ENCODE data around the gene OIP5. TPM values are rescaled to one million over a fixed set of nuclear protein-coding genes. Genes with fewer than 3 reads are reported as not detected.

OIP5 gene
- total and polyA plus RNA-seq, 8 donors = 1.6 to 12.2 (median 6.4) TPM

DNA sequence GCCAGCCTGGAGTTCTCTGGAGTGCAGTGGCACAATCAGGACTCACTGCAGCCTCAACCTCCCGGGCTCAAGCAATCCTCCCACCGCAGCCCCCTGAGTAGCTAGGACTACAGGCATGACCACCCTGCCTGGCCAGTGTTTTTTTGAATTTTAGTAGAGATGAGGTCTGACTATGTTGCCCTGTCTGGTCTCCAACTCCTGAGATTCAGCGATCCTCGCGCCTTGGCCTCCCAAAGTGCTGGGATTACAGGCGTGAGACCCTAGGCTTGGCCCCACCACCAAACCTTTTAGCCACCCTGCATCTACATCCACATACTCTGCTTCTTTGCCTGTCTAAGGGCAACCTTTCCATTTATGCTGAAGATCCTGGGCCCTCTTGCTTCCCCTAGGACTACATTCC lies 4.7 kb upstream of the OIP5 start:
- intact Hi-C loops (cut with DNase I) = no loop called here
- TF ChIP-seq, protein P1, sequence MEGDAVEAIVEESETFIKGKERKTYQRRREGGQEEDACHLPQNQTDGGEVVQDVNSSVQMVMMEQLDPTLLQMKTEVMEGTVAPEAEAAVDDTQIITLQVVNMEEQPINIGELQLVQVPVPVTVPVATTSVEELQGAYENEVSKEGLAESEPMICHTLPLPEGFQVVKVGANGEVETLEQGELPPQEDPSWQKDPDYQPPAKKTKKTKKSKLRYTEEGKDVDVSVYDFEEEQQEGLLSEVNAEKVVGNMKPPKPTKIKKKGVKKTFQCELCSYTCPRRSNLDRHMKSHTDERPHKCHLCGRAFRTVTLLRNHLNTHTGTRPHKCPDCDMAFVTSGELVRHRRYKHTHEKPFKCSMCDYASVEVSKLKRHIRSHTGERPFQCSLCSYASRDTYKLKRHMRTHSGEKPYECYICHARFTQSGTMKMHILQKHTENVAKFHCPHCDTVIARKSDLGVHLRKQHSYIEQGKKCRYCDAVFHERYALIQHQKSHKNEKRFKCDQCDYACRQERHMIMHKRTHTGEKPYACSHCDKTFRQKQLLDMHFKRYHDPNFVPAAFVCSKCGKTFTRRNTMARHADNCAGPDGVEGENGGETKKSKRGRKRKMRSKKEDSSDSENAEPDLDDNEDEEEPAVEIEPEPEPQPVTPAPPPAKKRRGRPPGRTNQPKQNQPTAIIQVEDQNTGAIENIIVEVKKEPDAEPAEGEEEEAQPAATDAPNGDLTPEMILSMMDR (IDR thresholded peaks at IDR 0.05) = no peak

DNA sequence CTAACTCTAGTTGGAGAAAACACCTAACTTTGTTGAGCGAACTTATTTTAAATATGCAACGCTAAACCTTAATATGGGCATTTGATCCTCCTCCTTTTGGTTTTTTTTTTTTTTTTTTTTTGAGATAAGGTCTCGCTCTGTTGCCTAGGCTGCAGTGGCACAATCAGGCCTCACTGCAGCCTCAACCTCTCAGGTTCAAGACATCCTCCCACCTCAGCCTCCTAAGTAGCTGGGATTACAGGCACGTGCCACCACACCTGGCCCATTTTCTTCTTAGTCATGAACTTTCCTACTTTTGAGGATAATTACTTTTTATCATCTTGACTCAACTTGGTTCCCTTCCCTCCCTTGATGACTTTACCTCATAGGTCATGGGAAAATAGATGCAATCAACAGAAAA lies 4.2 kb upstream of the OIP5 start:
- DNase-seq (no peak), ATAC-seq (no peak)
- TF ChIP-seq, protein P1 (IDR thresholded peaks at IDR 0.05) = no peak
- Histone ChIP-seq H3K27me3 (no peaks in the 10 kb centered on the region), H3K4me1 (peaks cover 0 to 20% of the 10 kb centered on the region in 2 donors), H3K36me3 (no peaks in the 10 kb centered on the region), H3K9me3 (no peaks in the 10 kb centered on the region), H3K27ac (no peak overlapping the region), H3K4me3 (no peak overlapping the region)
- intact Hi-C loops (cut with DNase I) = no loop called here

More for the DNA sequence above, 4.7 kb upstream of the OIP5 start:
- DNase-seq = no peak
- no peak for ATAC-seq
- Histone ChIP-seq H3K27ac (no peak overlapping the region), H3K4me1 (peaks cover 0 to 15% of the 10 kb centered on the region in 2 donors), H3K9me3 (no peaks in the 10 kb centered on the region), H3K4me3 (no peak overlapping the region), H3K27me3 (no peaks in the 10 kb centered on the region), H3K36me3 (no peaks in the 10 kb centered on the region)

DNA sequence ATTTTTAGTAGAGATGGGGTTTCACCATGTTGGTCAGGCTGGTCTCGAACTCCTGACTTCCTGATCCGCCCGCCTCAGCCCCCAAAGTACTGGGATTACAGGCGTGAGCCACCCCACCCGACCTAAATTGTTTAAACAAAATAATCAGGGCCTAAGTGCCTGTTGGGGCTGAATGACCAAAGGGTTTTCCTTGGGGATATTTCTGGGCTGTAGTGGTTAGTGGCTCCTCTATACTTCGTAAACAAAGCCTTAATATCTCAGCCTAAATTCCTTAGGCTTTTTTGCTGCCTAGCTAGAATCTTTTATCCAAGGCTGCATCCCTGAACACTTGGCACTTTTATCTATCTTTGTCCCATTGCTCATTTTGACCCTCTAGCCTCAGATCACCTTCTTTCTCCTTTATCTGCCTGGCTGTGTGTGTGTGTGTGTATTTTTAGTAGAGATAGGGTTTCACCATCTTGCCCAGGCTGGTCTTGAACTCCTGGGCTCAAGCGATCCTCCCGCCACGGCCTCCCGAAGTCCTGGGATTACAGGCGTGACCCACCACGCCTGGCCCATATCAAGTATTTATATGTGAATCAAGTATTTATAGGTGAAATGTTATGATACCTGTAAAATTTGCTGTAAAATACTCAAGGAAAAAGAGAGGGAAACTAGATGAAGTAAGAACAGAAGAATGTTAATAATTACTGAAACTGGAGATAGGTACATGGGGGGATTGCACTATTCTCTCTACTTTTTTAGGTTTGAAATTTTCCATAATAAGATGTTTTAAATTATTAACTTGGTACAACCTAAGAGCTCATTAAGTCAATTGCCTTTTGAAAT lies 2.1 kb upstream of the OIP5 start:
- TF ChIP-seq, protein P1 (IDR thresholded peaks at IDR 0.05) = no peak
- Histone ChIP-seq H3K36me3 (no peaks in the 10 kb centered on the region), H3K27me3 (no peaks in the 10 kb centered on the region), H3K27ac (no peak overlapping the region), H3K9me3 (no peaks in the 10 kb centered on the region), H3K4me3 (peak overlapping the region in 1 of 2 donors; percentile 84), H3K4me1 (peaks cover 0 to 23% of the 10 kb centered on the region in 2 donors)
- ATAC-seq (no peak), DNase-seq (no peak)
- intact Hi-C loops (cut with DNase I) = no loop called here

DNA sequence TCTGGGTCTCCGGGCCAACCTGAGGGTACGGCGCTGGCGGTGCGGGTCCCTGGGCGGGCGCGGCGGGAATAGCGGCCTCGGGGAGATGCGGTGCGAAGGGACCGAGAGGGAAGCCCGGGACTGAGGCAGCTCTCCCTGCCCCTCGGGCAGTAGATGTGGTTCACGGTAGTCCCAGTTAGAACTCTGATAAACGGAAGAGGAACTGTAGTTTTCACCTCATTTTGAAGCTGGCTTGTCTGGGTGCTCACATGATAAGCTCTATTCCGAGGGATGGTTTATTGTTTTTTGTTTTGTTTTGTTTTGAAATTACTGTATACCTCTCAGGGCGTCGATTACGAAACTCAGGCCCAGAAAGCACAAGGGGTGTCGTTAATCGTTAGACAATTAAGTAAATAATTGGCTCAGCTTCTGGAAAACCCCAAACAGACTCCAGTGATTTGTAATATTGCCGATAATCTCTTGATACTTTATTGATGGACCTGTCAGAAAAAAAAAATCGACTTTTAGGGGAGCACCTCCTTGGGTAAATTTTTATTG lies 703 bp upstream of the OIP5 start:
- H3K4me1 ChIP-seq = peaks cover 0 to 23% of the 10 kb centered on the region in 2 donors
- TF ChIP-seq, protein P1 (IDR thresholded peaks at IDR 0.05) = no peak
- DNase-seq = peak in 1 of 4 donors; percentile 83
- peak overlapping the region; percentile 74 to 77 for H3K27ac ChIP-seq
- intact Hi-C loops (cut with DNase I) = no loop called here
- no peaks in the 10 kb centered on the region for H3K27me3 ChIP-seq
- ATAC-seq = peak; percentile 38
- H3K9me3 ChIP-seq = no peaks in the 10 kb centered on the region
- H3K36me3 ChIP-seq = no peaks in the 10 kb centered on the region
- H3K4me3 ChIP-seq = peak overlapping the region; percentile 80 to 84

DNA sequence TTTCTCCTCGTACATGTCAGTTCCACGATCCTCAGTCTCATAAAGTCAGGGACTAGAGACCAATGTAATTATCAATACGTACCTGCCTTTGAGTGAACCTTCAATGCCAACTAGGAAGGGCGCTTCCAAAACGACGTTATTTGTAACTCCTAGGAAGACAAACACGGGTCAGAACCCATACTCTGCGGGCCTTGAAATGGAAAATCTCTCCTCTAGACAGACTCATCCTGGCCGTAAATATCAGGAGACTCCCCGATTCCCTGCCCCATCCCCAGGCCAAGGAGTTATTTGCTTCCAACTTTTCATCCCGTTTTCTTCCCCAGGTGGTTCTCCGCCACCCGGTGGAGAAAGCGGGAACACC lies 578 bp downstream of the OIP5 start:
- intact Hi-C loops (cut with DNase I) = no loop called here
- peak overlapping the region in 1 of 2 donors; percentile 77 for H3K27ac ChIP-seq
- no peaks in the 10 kb centered on the region for H3K9me3 ChIP-seq
- peak overlapping the region; percentile 80 to 84 for H3K4me3 ChIP-seq
- H3K27me3 ChIP-seq = no peaks in the 10 kb centered on the region
- H3K36me3 ChIP-seq = no peaks in the 10 kb centered on the region
- peaks cover 0 to 23% of the 10 kb centered on the region in 2 donors for H3K4me1 ChIP-seq
- ATAC-seq (no peak), DNase-seq (no peak)
- TF ChIP-seq, protein P1 (IDR thresholded peaks at IDR 0.05) = no peak
